HepG2 (cell line): ENCODE data around the gene C1orf115. TPM values are rescaled to one million over a fixed set of nuclear protein-coding genes. Genes with fewer than 3 reads are reported as not detected.

Experiments used
- FIP1L1 ChIP-seq: fragments of 200-400 bp; formaldehyde crosslinking; IDR thresholded peaks from 2 replicates; pipeline ENCODE4 v1.6.1; 2018; ENCODE audit warnings: low read depth, mild to moderate bottlenecking, low read length, moderate library complexity, borderline replicate concordance; ENCODE audit not compliant: insufficient read depth
- GATAD1 ChIP-seq: IDR thresholded peaks from 2 replicates; pipeline ENCODE4 v1.6.1; 2016; ENCODE audit warnings: missing genetic modification reagents, missing compliant biosample characterization
- HDAC6 ChIP-seq: fragments of 200-600 bp; sonication (generic); IDR thresholded peaks from 2 replicates; pipeline ENCODE4 v1.7.0; 2017; ENCODE audit warnings: mild to moderate bottlenecking, antibody characterized with exemption, low read length, low read depth
- HNRNPLL ChIP-seq: fragments of 200-400 bp; formaldehyde crosslinking; IDR thresholded peaks from 2 replicates; pipeline ENCODE4 v1.6.1; 2017; ENCODE audit warnings: mild to moderate bottlenecking, low read depth, low read length; ENCODE audit not compliant: poor library complexity, severe bottlenecking
- HOXD1 ChIP-seq: sonication (generic); formaldehyde crosslinking; IDR thresholded peaks from 2 replicates; pipeline ENCODE4 v1.5.0; 2020; ENCODE audit warnings: missing genetic modification reagents
- LCORL ChIP-seq, 2 experiments: fragments of 450-650 bp in 1 of 2; sonication (generic) in 1 of 2; formaldehyde crosslinking in 1 of 2; IDR thresholded peaks; 2 replicates each; pipeline versions ENCODE4 v1.5.0 to v1.6.1; 2017 to 2020; ENCODE audit warnings: antibody characterized with exemption in 1 of 2, missing genetic modification reagents in 1 of 2
- MIER3 ChIP-seq: IDR thresholded peaks from 2 replicates; pipeline ENCODE4 v1.6.1; 2016; ENCODE audit warnings: missing compliant biosample characterization, borderline replicate concordance
- MTA3 ChIP-seq: sonication (generic); formaldehyde crosslinking; IDR thresholded peaks from 2 replicates; pipeline ENCODE4 v1.4.0; 2020; ENCODE audit warnings: missing genetic modification reagents
- MZF1 ChIP-seq: sonication (generic); formaldehyde crosslinking; IDR thresholded peaks from 2 replicates; pipeline ENCODE4 v1.8.1; 2023; ENCODE audit warnings: mild to moderate bottlenecking, missing genetic modification reagents, borderline replicate concordance
- NCOA5 ChIP-seq: sonication (generic); formaldehyde crosslinking; IDR thresholded peaks from 2 replicates; pipeline ENCODE4 v1.4.0; 2020; ENCODE audit warnings: missing genetic modification reagents
- NFYC ChIP-seq: IDR thresholded peaks from 2 replicates; pipeline ENCODE4 v1.6.1; 2016; ENCODE audit warnings: missing genetic modification reagents, missing compliant biosample characterization
- NR2F2 ChIP-seq: IDR thresholded peaks from 2 replicates; pipeline ENCODE4 v1.6.1; 2012; ENCODE audit warnings: low read depth, inconsistent platforms, borderline replicate concordance
- RBFOX2 ChIP-seq: fragments of 200-400 bp; formaldehyde crosslinking; IDR thresholded peaks from 2 replicates; pipeline ENCODE4 v1.6.1; 2017; ENCODE audit warnings: low read depth, mild to moderate bottlenecking, low read length
- RBM22 ChIP-seq: fragments of 200-400 bp; formaldehyde crosslinking; optimal IDR thresholded peaks from 2 replicates; pipeline ENCODE3; 2017; ENCODE audit warnings: mild to moderate bottlenecking, low read length, moderate library complexity
- RXRA ChIP-seq: sonication (generic); formaldehyde crosslinking; IDR thresholded peaks from 2 replicates; pipeline ENCODE4 v1.5.1; 2020; ENCODE audit warnings: missing genetic modification reagents
- SIN3B ChIP-seq: fragments of 150-350 bp; IDR thresholded peaks from 2 replicates; pipeline ENCODE4 v1.6.1; 2014; ENCODE audit warnings: low read length
- SP5 ChIP-seq: IDR thresholded peaks from 2 replicates; pipeline ENCODE4 v1.6.1; 2016; ENCODE audit warnings: low read depth, borderline replicate concordance
- TEAD3 ChIP-seq: optimal IDR thresholded peaks from 2 replicates; pipeline ENCODE3; 2016; ENCODE audit warnings: borderline replicate concordance
- TFDP1 ChIP-seq: IDR thresholded peaks from 2 replicates; pipeline ENCODE4 v1.6.1; 2016; ENCODE audit warnings: missing compliant biosample characterization, missing genetic modification reagents, borderline replicate concordance
- UBTF ChIP-seq: sonication (generic); formaldehyde crosslinking; IDR thresholded peaks from 2 replicates; pipeline ENCODE4 v1.4.0; 2020; ENCODE audit warnings: mild to moderate bottlenecking, missing genetic modification reagents
- YEATS4 ChIP-seq: sonication (generic); formaldehyde crosslinking; IDR thresholded peaks from 2 replicates; pipeline ENCODE4 v1.4.0; 2020; ENCODE audit warnings: missing genetic modification reagents, borderline replicate concordance
- ZFP82 ChIP-seq: sonication (generic); formaldehyde crosslinking; IDR thresholded peaks from 2 replicates; pipeline ENCODE4 v1.5.1; 2020; ENCODE audit warnings: mild to moderate bottlenecking, missing genetic modification reagents, borderline replicate concordance
- ZNF17 ChIP-seq: sonication (generic); formaldehyde crosslinking; IDR thresholded peaks from 2 replicates; pipeline ENCODE4 v1.5.0; 2020; ENCODE audit warnings: mild to moderate bottlenecking, missing genetic modification reagents
- ZNF567 ChIP-seq: sonication (generic); formaldehyde crosslinking; IDR thresholded peaks from 2 replicates; pipeline ENCODE4 v1.8.1; 2023; ENCODE audit warnings: mild to moderate bottlenecking, missing genetic modification reagents, borderline replicate concordance
- ZNF674 ChIP-seq: sonication (generic); formaldehyde crosslinking; IDR thresholded peaks from 2 replicates; pipeline ENCODE4 v1.5.0; 2020; ENCODE audit warnings: low read depth, mild to moderate bottlenecking, missing genetic modification reagents
- ZNF747 ChIP-seq: sonication (generic); formaldehyde crosslinking; IDR thresholded peaks from 2 replicates; pipeline ENCODE4 v1.8.1; 2023; ENCODE audit warnings: missing genetic modification reagents, mild to moderate bottlenecking, borderline replicate concordance
- ZNF772 ChIP-seq: sonication (generic); formaldehyde crosslinking; IDR thresholded peaks from 2 replicates; pipeline ENCODE4 v1.5.0; 2020; ENCODE audit warnings: mild to moderate bottlenecking, missing genetic modification reagents
- ZSCAN31 ChIP-seq: sonication (generic); formaldehyde crosslinking; IDR thresholded peaks from 2 replicates; pipeline ENCODE4 v1.5.0; 2020; ENCODE audit warnings: low read depth, mild to moderate bottlenecking, missing genetic modification reagents
- polyA plus RNA-seq, 8 experiments: library from polyadenylated mRNA; depleted of rRNA in 3 of 8; stranded (reverse) in 7 of 8; unstranded in 1 of 8; fragments of >200 nt; fragmentation: Illumina TruSeq in 4 of 8; extraction: Trizol in 4 of 8; gene quantifications; 2 replicates each; pipeline versions ENCODE4 v1.2.1 to v1.2.3, GENCODE V29; 2011 to 2016; ENCODE audit warnings: low read depth in 4 of 8, missing spikeins in 1 of 8, mixed read lengths in 1 of 8; ENCODE audit not compliant: insufficient read depth in 1 of 8
- total RNA-seq, 5 experiments: library from RNA; depleted of rRNA; stranded (reverse); fragments of >200 nt; fragmentation: Illumina TruSeq; extraction: Trizol; gene quantifications; 2 replicates each; pipeline ENCODE4 v1.2.3, GENCODE V29; 2016; ENCODE audit warnings: low read depth in 1 of 5

Gene C1orf115
- total and polyA plus RNA-seq, 2 of the 13 experiments (the other 11 are each of a cell fraction or from before 2014, with no cell fraction given), result 25.2 to 85.9 TPM

DNA sequence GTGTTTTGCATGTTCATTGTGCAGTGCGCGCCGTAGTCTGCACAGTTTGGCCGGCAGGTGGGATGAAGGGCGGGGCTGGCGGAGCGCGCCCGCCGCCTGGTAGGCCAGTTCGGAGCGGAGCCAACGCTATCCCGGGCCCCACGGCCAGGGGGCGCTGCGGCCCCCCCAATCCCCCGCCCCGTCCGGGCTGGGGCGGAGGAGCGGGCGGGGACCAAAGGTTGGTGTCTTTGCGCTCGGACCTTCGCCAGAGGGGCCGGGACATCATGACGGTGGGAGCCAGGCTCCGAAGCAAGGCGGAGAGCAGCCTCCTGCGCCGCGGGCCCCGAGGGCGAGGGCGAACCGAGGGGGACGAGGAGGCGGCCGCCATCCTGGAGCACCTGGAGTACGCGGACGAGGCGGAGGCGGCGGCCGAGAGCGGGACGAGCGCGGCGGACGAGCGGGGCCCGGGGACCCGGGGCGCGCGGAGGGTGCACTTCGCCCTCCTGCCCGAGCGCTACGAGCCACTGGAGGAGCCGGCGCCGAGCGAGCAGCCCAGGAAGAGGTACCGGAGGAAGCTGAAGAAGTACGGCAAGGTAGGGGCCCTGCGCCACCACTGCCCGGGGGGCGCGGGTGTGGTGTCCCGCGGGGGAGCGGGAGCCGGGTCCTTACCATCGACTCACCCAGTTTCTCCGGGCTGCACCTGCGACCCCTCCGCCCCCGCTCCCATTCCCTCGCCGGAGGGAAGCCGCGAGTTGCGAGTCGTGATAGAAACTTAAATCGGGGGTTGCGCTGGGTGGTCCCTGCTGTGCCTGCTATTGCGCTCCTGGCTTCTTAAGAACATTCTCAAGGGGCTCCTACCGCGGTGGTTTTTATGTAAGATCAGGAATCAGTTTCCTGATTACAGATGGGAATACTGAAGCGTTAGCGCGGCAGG, at the start of gene C1orf115 (continued):
- TF ChIP-seq NR2F2 (no peak), ZNF17 (CRISPR knock-in tag) (no peak), SIN3B (no peak), YEATS4 (peak; percentile 57; the same call in 1 of the 2 replicates), MTA3 (no peak), MZF1 (CRISPR knock-in tag) (no peak), SP5 (CRISPR knock-in tag) (peak; percentile 84), HNRNPLL (peak; percentile 90), RBM22 (no peak), UBTF (CRISPR knock-in tag) (peak; percentile 98), ZNF772 (CRISPR knock-in tag) (peak; percentile 59; the same call in 1 of the 2 replicates), HDAC6 (no peak), ZSCAN31 (CRISPR knock-in tag) (peak; percentile 92), ZNF674 (CRISPR knock-in tag) (no peak), LCORL (IDR thresholded peaks at IDR 0.05) (no peak), LCORL (CRISPR knock-in tag; IDR thresholded peaks at IDR 0.05) (peak; percentile 96), GATAD1 (peak; percentile 37; the same call in 1 of the 2 replicates), ZNF567 (CRISPR knock-in tag) (no peak), RBFOX2 (peak; percentile 93), FIP1L1 (no peak), ZFP82 (no peak), NFYC (CRISPR knock-in tag) (no peak), MIER3 (0 out of 2 replicates have a peak, but pooled peaks have one; percentile 21), ZNF747 (CRISPR knock-in tag) (peak; percentile 37; the same call in 1 of the 2 replicates), TFDP1 (CRISPR knock-in tag) (peak; percentile 31; the same call in 1 of the 2 replicates), RXRA (CRISPR knock-in tag) (peak; percentile 61; the same call in 1 of the 2 replicates), NCOA5 (CRISPR knock-in tag) (no peak), HOXD1 (peak; percentile 58; the same call in 1 of the 2 replicates), TEAD3 (CRISPR knock-in tag) (peak; percentile 48)
